Ovary (tissue), 9 donors: ENCODE measurements around the gene FXYD4. TPM values are rescaled to one million over a fixed set of nuclear protein-coding genes. Genes with fewer than 3 reads are reported as not detected.

Source experiments
- DNase-seq, 5 donors: peaks; one replicate each; pipeline ENCODE4 v3.0.0-alpha.2; 2019 to 2020
- H3K27ac ChIP-seq, 2 donors: fragments of 200-600 bp; one replicate each; pipeline versions ENCODE4 v1.5.1 to v1.8.0; 2019 to 2022
- H3K27me3 ChIP-seq: fragments of 200-600 bp; one replicate; pipeline ENCODE4 v1.8.0; 2022
- H3K36me3 ChIP-seq: fragments of 200-600 bp; sonication (generic); one replicate; pipeline ENCODE4 v1.5.1; 2019
- H3K4me1 ChIP-seq: one replicate; pipeline ENCODE4 v1.8.1; 2013; ENCODE audit warnings: mild to moderate bottlenecking, moderate library complexity; ENCODE audit not compliant: insufficient read depth
- H3K4me3 ChIP-seq: fragments of 200-600 bp; sonication (generic); one replicate; pipeline ENCODE4 v1.5.1; 2017
- H3K9me3 ChIP-seq, 2 donors: fragments of 200-600 bp in 1 of 2; sonication (generic) in 1 of 2; one replicate each; pipeline versions ENCODE4 v1.5.1 to v1.8.1; 2013 to 2019; ENCODE audit warnings: mild to moderate bottlenecking in 1 of 2, moderate library complexity in 1 of 2
- CTCF ChIP-seq, 3 donors: fragments of 450-650 bp in 2 of 3; fragments of 200-600 bp in 1 of 3; IDR thresholded peaks; one replicate each; pipeline versions ENCODE4 v1.5.1 to v1.8.0; 2016 to 2022; ENCODE audit warnings: antibody characterized with exemption in 3 of 3, mild to moderate bottlenecking in 1 of 3
- EP300 ChIP-seq: sonication (generic); formaldehyde crosslinking; IDR thresholded peaks from one replicate; pipeline ENCODE4 v1.6.1; 2017; ENCODE audit warnings: antibody characterized with exemption
- POLR2A ChIP-seq: fragments of 450-650 bp; IDR thresholded peaks from one replicate; pipeline ENCODE4 v1.6.1; 2017; ENCODE audit warnings: antibody characterized with exemption, mild to moderate bottlenecking, moderate library complexity
- WGBS, 3 donors: extraction: QIAGEN DNeasy Blood & Tissue Kit in 1 of 3; methylation state at CpG; one replicate each; pipeline versions ENCODE4 v1.1.5 to v1.1.7; 2013 to 2017; 5-methylcytosine and 5-hydroxymethylcytosine counted together
- intact Hi-C, 4 donors: fragments of 100-400 bp; cut with DNase I; formaldehyde crosslinking; loops; one replicate each; pipeline versions ENCODE4 v1.11.0 to v1.15.1; 2022 to 2023
- polyA plus RNA-seq, 2 donors: library from polyadenylated mRNA; stranded (reverse); fragments of 200-250 nt in 1 of 2; fragments of 350-450 nt in 1 of 2; fragmentation: Illumina TruSeq in 1 of 2; extraction: RNeasy Lipid Tissue Mini Kit (QIAGEN cat#74804) in 1 of 2; gene quantifications; one replicate each; pipeline ENCODE4 v1.2.3, GENCODE V29; 2013 to 2014
- total RNA-seq, 7 donors: library from RNA; depleted of rRNA in 2 of 7; stranded (reverse); fragments of >200 nt in 2 of 7; fragmentation: NEBNext Ultra II Directional in 3 of 7; extraction: Animal tissue kit (Norgen Biotek cat#: 25700) in 3 of 7; gene quantifications; one replicate each; pipeline versions ENCODE4 v1.1.0 to v1.2.4, GENCODE V29; 2016 to 2023
- donor health status: DM: no; HTN: no; CAD: no; lungs with moderate emphysema.
- donor health status: DM: no; HTN: no; CAD: no.
- donor health status: Bipolar disorder and iron deficiency.
- donor health status: DM: yes; HTN: yes; CAD: no.
- donor health status: DM: no; HTN: no; CAD: no.
- donor health status: DM: yes; HTN: yes; CAD: no.

The FXYD4 gene
- total and polyA plus RNA-seq, 9 donors: not detected

GRCh38 chr10:43408331-43408709 lies 36.9 kb downstream of the FXYD4 start:
- H3K4me3 ChIP-seq: peak overlapping the region; percentile 66
- 0% methylated on average over 29 to 31 of the region's 31 CpGs for WGBS, 3 donors
- TF ChIP-seq EP300: no peak
- TF ChIP-seq POLR2A: no peak
- TF ChIP-seq CTCF (IDR thresholded peaks at IDR 0.05): peak in 1 of 3 donors; percentile 4
- no peaks in the 10 kb centered on the region for H3K36me3 ChIP-seq
- no peaks in the 10 kb centered on the region for H3K27me3 ChIP-seq
- intact Hi-C loops: no loop called here
- peak overlapping the region; percentile 98 to 99 for H3K27ac ChIP-seq
- DNase-seq: no peak
- H3K9me3 ChIP-seq: no peaks in the 10 kb centered on the region
- H3K4me1 ChIP-seq: peaks cover 8% of the 10 kb centered on the region

- Histone ChIP-seq H3K36me3 (no peaks in the 10 kb centered on the region), H3K9me3 (no peaks in the 10 kb centered on the region), H3K27me3 (no peaks in the 10 kb centered on the region), H3K27ac (peak within 1 kb of the TSS; percentile 98 to 99), H3K4me1 (peaks cover 8% of the 10 kb centered on the region), H3K4me3 (peak within 1 kb of the TSS; percentile 66)
- 0 to 1% (median 0%) methylated on average over 59 to 68 of the region's 68 CpGs for WGBS, 3 donors
- intact Hi-C loops: no loop called here
- peak; percentile 95 to 97 (median 96) for DNase-seq
- TF ChIP-seq CTCF (IDR thresholded peaks at IDR 0.05) (peak in 1 of 3 donors; percentile 13), EP300 (peak; percentile 78), POLR2A (peak; percentile 99)
Measured at GRCh38 chr10:43408710-43409384, 37.4 kb downstream of the FXYD4 start, which contains the start of gene HNRNPF. Gene HNRNPF (minus strand): TSS chr10:43409186. CDS start chr10:43387884, 21,302 bp downstream.

- 6 to 19% (median 17%) methylated on average over 46 of the region's 46 CpGs for WGBS, 3 donors
- TF ChIP-seq CTCF (IDR thresholded peaks at IDR 0.05) (no peak), POLR2A (no peak), EP300 (no peak)
- Histone ChIP-seq H3K4me3 (peak overlapping the region; percentile 66), H3K27ac (peak overlapping the region; percentile 98 to 99), H3K27me3 (no peaks in the 10 kb centered on the region), H3K36me3 (no peaks in the 10 kb centered on the region), H3K4me1 (peaks cover 6% of the 10 kb centered on the region), H3K9me3 (no peaks in the 10 kb centered on the region)
- intact Hi-C loops: no loop called here
- DNase-seq: no peak
Measured at GRCh38 chr10:43409385-43410109, 38.1 kb downstream of the FXYD4 start.

GRCh38 chr10:43410345-43410744 lies 38.9 kb downstream of the FXYD4 start:
- Histone ChIP-seq H3K4me3 (no peak overlapping the region), H3K27me3 (no peaks in the 10 kb centered on the region), H3K9me3 (no peaks in the 10 kb centered on the region), H3K36me3 (no peaks in the 10 kb centered on the region), H3K4me1 (peaks cover 5% of the 10 kb centered on the region), H3K27ac (no peak overlapping the region)
- no peak for TF ChIP-seq EP300
- no peak for TF ChIP-seq CTCF (IDR thresholded peaks at IDR 0.05)
- no peak for TF ChIP-seq POLR2A
- no peak for DNase-seq
- intact Hi-C loops: no loop called here
- WGBS, 3 donors: 74 to 84% (median 80%) methylated on average over 14 of the region's 14 CpGs
